Activated CD8-positive, alpha-beta memory T cell treated with anti-CD3 and anti-CD28 coated beads for 36 hours (primary cell): Measurements from ENCODE around the gene DLX3. TPM values are rescaled to one million over a fixed set of nuclear protein-coding genes. Genes with fewer than 3 reads are reported as not detected.

Experiments used
- CTCF ChIA-PET: fragments of 350-600 bp; sonication (Branson Sonifier 250); formaldehyde crosslinking; loops from one replicate; lab custom pipeline; 2021; ENCODE audit warnings: antibody characterized with exemption; lab: Charles Lee
- POLR2A ChIA-PET: fragments of 350-600 bp; sonication (Branson Sonifier 250); formaldehyde crosslinking; loops from one replicate; lab custom pipeline; 2021; ENCODE audit warnings: antibody characterized with exemption; lab: Charles Lee
- total RNA-seq, 2 experiments: library from RNA; stranded (reverse); gene quantifications; one replicate each; pipeline ENCODE4 v1.2.3, GENCODE V29; 2021

DLX3 gene
- total RNA-seq, 2 experiments from 2014 or later, result 0.08 to 0.13 TPM

DNA sequence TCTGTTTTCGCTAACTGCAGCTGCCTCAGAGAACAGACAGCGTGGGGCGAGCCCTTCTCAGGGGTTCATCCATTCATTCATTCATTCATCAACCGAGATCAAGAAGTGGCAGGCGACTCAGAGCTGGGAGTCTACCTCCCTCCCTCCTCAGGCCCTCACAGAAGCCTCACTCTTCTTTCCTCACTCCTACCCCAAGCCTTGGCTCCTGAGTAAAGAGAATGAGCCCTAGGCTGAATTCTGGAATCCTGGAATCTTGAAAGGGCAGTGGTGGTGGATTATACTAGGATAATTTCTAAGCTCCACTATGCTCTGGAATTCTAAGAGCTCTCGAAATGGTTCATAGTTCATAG lies 2.3 kb upstream of the DLX3 start:
- POLR2A ChIA-PET, result interaction anchor here (0.5 to 0.6 kb wide), 2 partner anchors 281 to 457 kb away, joined by 3 read pairs; no protein-coding TSS in a partner anchor

DNA sequence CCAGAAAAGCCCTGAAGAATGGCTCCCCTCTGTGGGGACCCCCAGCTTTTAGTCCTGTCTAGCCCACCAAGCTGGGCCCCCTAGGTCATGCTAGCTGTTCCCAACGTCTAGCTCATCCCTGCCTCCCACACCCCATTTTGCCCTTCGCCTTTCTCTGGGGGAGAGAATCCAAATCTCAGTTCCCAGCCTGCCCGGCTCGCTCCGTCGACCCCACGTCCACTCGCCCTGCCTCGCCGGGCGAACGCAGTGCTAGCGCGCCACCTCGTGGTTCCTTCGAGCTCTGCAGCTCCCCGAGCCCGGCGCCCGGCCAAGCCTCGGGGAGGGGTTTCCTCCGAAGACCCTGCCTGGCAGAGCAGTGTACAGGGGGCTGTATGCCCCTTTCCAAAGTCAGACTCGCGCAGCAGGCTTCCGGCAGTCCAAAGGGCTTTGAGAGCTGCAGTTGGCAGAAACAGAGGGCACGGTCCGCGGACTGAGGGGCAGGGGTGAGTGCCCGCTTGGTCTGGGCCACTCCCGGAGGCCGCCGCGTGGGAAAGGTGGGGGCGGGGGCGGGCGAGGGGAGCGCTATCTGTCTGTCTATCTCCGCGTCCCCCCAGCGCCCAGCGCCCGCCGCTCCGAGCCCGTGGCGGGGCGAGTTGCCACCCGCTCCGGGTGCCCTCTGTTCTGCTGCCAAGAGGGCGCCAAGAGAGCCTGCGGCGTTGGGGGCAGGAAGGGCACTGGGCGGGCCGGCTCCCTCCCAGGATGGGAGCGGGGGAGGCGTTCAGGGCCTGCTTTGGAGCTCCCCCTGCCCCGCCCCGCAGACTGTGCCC lies 1.7 kb upstream of the DLX3 start:
- ChIA-PET POLR2A (interaction anchor here (0.5 to 1.0 kb wide), 2 partner anchors 33 to 456 kb away, joined by 3 read pairs; no protein-coding TSS in a partner anchor), CTCF (interaction anchor here (0.6 to 8.0 kb wide), 37 partner anchors 9 to 439 kb away, joined by 3 to 146 read pairs (median 9); partner anchors contain the start of gene DLX4)

More for the DNA sequence above, 2.3 kb upstream of the DLX3 start:
- CTCF ChIA-PET, result interaction anchor here (0.6 to 8.0 kb wide), 37 partner anchors 10 to 1152 kb away, joined by 3 to 146 read pairs (median 8); partner anchors contain the start of genes DLX4 and NXPH3

DNA sequence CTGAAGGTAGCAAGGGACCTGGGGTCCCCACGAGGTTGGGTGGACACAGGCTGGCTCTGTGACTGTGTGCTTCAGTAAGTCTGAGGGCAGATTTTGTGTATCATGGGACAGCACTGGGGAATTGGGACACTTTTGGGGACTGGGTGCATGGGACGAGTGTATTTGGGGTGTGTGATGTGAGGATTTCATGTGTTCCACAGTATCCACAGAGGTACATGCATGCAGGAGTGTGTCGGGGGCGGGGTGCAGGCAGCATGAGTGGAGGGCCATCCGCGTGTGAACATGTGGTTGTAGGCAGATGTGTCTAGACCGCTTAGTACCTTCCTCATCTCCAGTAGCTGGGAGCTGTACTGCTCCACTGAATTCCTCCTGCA lies 1.1 kb upstream of the DLX3 start:
- POLR2A ChIA-PET, result interaction anchor here (1.0 kb wide), 1 partner anchor 33 kb away, joined by 3 read pairs; no protein-coding TSS in a partner anchor
- CTCF ChIA-PET, result interaction anchor here (0.9 to 8.0 kb wide), 29 partner anchors 9 to 429 kb away, joined by 3 to 146 read pairs (median 10); partner anchors contain the start of gene DLX4

DNA sequence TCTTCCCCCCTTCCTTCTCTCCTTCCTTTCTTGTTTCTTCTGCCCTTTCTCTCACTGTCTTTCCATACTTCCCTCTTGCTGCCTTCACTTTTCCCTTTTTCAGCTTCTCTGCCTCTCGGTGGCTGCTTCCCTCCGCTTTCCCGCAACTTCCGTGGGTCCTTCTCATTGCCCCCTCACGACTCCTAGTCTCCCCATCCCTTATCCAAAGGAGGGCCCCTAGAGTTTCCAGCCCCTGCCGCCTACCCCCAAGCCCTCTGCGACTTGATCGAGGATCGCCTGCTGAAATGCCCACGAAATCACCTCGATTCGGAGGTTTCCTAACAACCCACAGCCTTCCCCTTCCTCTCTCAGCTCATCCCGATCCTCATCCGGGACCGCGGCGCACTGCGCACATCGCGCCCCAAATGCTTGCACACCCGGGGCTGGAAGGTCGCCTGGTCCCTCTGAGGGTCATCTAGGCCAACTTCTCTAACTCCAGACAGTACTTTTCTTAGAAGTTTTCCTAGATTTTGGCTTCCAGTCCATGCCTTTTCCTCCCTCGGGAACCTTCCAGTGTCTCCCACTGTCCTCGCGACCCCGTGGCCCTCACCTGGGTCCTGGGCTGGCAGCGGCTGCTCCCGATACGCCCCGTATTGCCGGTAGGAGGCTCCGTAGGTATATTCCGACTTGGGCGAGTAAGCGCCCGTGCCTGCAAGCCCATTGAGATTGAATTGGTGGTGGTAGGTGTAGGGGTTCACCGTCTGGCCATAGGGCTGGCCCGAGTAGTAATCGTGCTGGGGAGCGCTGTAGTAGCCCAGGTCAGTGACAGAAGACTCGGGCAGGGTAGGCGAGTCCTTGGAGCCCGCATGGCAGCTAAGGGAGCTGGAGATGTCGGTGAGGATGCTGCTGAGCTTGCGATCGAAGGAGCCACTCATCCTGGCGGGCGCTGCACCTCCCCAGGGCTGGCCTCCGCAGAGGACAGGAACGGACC lies 654 bp downstream of the DLX3 start:
- ChIA-PET POLR2A (no interaction called here), CTCF (interaction anchor here (0.6 to 8.0 kb wide), 13 partner anchors 10 to 1200 kb away, joined by 3 to 146 read pairs (median 4); partner anchors contain the start of gene KAT7)

DNA sequence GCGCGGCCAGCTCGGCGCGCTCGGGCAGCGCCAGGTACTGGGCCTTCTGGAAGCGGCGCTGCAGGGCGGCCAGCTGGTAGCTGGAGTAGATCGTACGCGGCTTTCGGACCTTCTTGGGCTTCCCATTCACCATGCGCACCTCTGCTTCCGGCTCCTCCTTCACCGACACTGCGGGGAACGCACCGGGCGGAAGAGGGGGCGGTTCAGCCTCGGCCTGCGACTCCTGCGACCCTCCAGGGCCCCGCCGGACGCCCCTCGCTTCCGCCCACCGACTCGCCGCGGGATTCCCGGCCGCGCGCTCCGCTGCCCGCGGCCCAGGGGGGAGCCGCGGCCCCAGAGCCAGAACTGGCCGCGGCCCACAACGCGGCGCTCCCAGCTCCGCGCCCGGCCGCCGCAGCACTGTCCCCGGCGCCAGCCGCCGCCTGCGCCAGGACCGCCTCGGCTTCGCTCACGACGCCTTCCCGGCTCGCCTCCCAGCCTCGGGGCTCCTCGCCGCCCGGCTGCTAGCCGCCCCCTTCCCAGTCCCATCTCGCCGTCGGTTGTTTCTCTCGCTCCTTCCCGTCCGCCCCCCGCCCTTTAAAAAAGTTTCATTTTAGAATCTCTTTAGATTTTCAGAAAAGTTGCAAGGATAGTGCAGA lies 1.5 kb downstream of the DLX3 start:
- ChIA-PET CTCF (interaction anchor here (0.6 to 8.0 kb wide), 7 partner anchors 21 to 1199 kb away, joined by 3 to 144 read pairs (median 3); partner anchors contain the start of gene KAT7), POLR2A (no interaction called here)

DNA sequence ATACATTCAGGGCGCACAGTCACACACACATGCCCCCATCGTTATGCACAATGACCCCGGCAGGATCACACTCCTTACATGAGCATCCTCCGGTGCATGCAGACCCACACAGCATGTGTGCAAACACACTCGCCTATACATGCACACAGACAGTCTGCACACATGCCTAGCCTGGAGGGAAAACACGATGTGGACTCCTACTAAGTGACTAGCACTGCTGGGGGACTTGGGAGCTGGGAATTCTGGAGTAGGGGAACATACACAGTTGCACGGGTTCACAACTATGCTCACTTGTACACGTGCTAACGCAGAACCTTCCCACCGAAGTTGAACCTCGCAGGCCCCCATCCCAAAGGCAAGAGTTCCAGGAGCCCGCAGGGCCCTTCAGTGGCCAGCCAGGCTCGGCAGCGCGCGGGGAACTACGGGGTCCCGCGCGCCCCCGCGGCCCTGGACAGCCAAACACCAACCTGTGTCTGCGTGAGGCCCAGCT lies 2.0 kb downstream of the DLX3 start:
- ChIA-PET POLR2A (no interaction called here), CTCF (interaction anchor here (0.9 to 8.0 kb wide), 3 partner anchors 39 to 205 kb away, joined by 3 to 144 read pairs (median 3); partner anchors contain the start of gene KAT7)

DNA sequence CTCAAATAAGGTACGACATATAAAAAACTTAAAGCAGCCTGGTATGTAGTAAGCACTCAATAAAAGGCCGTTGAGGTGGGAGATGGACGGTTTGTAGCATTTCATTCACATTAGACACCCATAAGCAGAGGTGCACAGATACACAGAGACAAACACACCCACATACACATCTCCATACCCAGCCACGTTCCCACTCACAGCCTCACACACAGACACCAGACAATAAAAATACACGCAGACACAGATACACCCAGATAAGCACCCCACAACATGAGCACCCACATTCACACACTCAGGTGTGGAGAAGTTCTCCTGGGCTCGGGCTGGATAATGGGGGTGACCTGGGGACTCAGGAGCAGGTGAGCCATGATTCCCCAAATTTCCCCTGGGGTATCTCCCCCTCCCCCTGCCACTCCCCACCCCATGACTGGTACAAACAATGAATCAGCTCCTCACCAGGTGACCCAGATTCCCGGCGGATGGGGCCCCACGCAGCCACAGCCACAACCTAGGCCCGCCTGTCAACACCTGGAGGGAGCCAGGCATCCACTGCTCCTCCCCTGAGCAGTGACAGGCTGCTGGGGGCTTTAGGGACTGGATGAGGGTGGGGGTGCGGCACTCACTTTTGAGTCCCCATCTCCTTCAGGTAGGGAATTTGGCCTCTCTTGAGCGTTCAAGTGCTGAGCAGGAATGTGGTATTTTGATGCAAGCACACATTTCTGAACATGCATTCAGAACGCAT lies 2.7 kb downstream of the DLX3 start:
- ChIA-PET CTCF (interaction anchor here (0.6 to 8.0 kb wide), 2 partner anchors 38 to 286 kb away, joined by 3 to 144 read pairs; no protein-coding TSS in a partner anchor), POLR2A (no interaction called here)

DNA sequence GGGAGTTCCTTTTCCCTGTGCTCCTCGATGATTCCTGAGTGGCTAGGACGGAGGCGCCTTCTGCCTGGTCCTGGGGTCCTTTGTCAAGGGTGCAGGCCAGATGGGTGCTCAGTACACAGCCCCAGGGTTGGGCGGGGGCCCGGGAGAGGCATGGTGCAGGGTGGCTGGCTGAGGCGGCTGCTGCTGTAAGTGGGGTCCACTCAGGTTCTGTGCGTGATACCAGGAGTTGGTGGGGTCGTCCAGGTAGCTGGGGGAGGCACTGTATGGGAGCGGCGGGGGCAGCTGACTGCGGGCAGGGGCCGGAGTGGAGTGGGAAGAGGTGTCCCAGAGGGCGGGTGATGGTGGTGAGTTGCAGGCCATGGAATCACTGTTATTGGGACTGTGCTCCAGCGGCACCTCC lies 3.6 kb downstream of the DLX3 start:
- CTCF ChIA-PET, result no interaction called here

DNA sequence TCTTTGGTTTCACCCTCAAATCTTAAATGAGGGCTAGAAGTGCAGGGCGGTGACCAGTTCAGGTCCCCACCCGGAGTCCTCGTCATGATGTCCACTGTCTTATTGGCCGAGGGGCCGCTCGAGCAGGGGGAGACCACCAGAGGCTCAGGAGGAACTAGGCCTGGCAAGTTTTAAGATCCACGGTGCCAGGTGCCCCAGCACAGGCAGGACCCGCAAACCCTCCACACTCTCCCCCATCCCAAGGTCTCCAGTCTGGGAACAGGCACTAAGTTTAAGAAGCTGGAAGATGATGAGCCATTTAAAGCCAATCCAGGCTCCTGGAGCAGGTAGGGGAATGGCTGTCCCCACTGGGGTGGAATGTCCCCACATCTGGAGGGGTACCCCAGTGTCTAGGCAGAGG lies 4.1 kb downstream of the DLX3 start:
- POLR2A ChIA-PET, result no interaction called here
- CTCF ChIA-PET, result interaction anchor here (1.1 to 1.3 kb wide), 2 partner anchors 38 to 423 kb away, joined by 4 to 6 read pairs; no protein-coding TSS in a partner anchor

More for the DNA sequence above, 3.6 kb downstream of the DLX3 start:
- POLR2A ChIA-PET, result no interaction called here

DNA sequence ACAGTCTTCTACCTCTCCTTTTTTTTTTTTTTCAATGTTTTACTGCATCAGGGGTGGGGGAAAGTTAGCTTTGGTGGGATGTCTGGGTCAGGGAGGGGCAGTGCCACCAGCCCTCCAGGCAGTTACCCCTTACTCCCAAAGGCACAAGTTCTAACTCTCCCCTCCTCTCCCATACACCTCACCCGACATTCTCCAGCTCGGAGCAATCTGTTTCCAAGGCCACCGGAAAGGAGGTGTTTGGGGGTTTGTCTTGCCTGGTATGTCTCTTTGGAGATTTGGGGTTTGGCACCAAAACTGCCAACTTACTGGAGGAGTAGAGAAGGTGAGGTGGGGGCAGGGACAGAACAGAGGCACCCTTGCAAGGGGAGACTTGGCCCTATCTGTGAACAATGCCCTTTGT lies 4.7 kb downstream of the DLX3 start:
- CTCF ChIA-PET, result interaction anchor here (0.8 to 1.3 kb wide), 4 partner anchors 24 to 423 kb away, joined by 3 to 6 read pairs (median 4); no protein-coding TSS in a partner anchor
- POLR2A ChIA-PET, result interaction anchor here (0.7 kb wide), 1 partner anchor 291 kb away, joined by 4 read pairs; no protein-coding TSS in a partner anchor

DNA sequence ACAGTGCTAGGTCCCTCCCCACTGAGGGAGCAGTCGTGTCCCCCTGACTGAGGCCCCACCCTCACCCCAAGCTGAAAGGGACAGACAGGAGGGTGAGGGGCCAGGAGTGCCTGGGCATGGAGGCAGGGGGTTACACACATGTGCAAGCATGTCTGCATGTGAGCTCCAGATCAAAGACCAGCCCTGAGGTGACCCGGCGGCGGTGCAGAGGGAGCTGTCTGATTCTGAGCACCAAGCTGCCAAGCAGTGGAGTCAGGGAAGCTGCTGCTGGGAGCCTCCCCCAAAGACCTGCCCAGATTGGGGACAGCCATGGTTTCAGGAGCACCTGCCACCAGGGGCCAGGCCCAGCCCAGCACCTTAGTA lies 5.5 kb downstream of the DLX3 start:
- POLR2A ChIA-PET, result interaction anchor here (0.7 kb wide), 1 partner anchor 292 kb away, joined by 4 read pairs; no protein-coding TSS in a partner anchor
- CTCF ChIA-PET, result interaction anchor here (0.6 to 5.2 kb wide), 5 partner anchors 8 to 422 kb away, joined by 3 to 26 read pairs (median 4); no protein-coding TSS in a partner anchor

DNA sequence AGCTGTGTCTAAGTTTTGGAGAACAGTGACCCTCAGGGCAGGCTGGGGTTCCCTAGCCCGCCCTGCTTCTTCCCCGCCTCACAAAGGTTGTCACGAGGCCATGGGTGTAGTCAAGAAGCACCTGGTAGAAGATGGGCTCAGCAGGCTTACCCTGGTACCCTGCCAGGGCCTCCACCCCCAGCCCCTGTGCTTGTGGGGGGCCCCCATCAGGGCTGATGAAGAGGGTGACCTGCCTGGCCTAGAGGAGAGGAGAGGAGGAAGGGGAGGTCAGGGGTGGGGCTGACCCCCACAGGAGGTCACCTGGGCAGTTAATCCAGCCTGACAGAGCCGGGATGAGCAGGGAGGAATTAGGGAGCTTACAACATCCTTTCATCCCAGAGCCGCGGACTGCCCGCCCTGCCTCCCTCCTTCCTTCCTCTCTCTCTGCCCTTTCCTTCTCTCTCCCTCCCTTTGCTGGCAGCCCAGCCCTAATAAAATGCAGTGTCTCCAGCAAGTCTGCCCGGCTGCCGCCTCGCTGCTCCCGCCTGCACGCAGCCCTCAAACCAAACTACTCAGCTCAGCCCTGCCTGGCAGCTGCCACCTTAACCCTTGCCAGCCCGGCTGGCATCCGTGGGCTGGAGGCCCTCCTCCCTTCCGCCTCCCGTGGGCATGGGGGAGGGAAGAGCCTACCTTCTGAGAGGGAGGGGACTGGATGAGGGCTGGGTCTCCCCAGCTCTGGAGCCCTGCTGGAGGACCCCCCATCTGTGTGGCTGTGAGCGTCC lies 7.2 kb downstream of the DLX3 start:
- POLR2A ChIA-PET, result interaction anchor here (0.5 kb wide), 1 partner anchor 9 kb away, joined by 4 read pairs; no protein-coding TSS in a partner anchor
- CTCF ChIA-PET, result interaction anchor here (0.6 to 5.2 kb wide), 5 partner anchors 10 to 37 kb away, joined by 3 to 26 read pairs (median 3); no protein-coding TSS in a partner anchor

DNA sequence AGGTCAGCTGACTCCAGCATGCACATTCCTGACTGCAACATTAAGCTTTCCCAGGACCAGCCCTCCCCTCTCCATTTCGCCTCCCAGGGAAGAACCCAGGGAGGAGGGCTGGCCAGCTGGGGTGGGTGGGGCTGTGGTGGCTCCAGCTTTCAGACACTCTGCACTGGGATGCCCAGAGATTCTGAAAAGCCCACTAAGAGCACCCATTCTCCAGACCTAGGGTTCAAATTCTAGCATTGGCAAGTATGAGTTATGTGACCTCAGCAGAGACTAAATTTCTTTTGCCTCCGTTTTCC lies 7.8 kb downstream of the DLX3 start:
- POLR2A ChIA-PET, result no interaction called here
- CTCF ChIA-PET, result interaction anchor here (0.6 to 5.2 kb wide), 2 partner anchors 10 kb away, joined by 3 to 26 read pairs; no protein-coding TSS in a partner anchor

DNA sequence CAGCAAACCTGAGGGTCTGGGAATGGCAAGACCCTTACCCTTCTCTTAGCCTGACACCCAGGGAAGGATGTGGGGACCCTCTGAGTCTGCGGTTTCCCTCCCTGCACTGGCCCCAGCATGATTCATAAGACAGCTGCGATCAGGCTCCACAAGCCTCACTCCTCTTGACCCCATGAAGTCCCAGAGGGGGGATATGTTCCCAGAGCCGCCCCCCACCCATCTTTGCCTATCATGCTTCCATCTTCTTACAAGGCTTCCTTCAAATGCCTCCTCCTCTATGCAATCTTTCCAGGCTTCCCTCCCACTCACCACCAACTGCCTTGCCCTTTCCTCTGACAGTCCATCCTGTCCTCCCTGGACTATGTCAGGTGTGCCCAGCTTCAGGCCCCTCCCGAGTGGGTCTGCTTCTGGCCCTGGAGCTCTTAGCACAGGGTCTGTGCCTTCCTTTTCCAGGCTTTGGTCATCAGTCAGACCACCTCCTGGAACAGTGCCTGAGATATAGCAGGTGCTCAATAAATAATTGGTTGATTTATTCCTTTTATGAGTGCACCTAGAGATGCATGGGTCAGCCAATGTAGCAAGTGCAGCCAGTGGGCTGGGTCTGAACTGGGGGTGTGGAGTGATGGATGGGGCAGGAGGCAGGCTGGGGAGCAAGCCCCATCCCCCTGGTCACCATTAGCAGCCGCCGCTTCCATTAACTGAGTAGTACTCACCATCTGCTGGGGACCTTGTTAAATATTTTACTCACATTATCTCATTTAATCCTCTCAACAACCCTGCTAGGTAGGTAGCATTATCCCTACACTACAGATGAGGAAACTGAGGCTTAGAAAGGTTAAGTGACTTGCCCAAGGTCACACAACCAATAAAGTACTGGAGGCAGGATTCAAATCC lies 8.4 kb downstream of the DLX3 start:
- ChIA-PET CTCF (interaction anchor here (0.6 to 5.2 kb wide), 3 partner anchors 10 to 34 kb away, joined by 3 to 26 read pairs (median 4); no protein-coding TSS in a partner anchor), POLR2A (no interaction called here)

DNA sequence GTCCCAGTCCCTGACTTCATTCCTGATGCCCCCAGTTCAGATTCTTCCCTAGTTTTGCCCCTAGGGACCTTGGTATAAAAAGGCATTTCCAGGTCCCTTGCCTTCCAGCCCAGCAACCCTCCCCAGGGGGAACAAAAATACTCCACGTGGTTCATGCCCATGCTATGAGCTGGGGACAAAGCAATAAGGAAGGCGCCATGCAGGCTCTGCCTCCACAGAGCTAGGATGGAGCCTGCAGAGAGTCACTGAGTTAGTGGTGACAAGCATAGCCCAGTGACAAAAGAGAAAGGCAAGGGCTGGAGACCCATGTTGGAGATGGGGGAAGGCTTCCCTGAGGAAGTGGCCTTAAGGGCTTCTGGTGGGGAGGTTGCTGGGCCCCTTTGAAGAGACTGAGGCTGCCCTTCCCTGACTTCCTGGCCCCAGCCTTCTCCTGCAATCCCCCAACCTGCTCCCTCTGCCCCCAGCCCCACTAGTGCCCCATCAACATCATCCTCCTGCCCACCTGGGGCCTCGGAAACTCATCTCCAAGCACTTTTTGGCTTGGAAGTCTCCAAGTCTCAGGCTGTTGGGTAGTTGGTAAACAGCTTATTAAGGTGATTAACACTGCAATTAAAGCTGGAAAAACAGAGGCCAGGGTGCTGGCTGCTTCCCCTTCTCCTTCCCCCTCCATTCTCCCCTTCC lies 9.6 kb downstream of the DLX3 start:
- ChIA-PET CTCF (interaction anchor here (0.6 to 5.2 kb wide), 3 partner anchors 12 to 66 kb away, joined by 3 to 26 read pairs (median 4); no protein-coding TSS in a partner anchor), POLR2A (no interaction called here)
